ENCODE results near the gene GPR146.

The GPR146 gene

GRCh38 chr7:1092806-1093501 is 48.6 kb downstream of the GPR146 start:
- DNase-seq (ENCODE audit: low read depth in 2 of 2) = no peak

DNA sequence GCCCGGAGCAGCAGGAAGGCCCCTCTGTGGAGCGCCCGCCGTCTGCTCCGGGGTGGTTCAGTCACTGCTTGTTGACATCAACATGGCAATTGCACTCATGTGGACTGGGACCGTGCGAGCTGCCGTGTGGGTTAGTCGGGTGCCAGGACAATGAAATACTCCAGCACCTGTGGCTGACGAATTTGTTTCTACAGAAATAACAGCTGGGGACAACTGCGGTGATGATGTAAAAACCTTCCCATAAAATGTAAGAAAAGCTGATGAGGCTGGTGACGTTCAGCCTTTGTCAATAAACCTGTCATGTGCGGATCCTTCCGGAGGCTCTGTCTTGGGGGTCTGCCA is 49.1 kb downstream of the GPR146 start:
- DNase-seq (ENCODE audit: low read depth in 2 of 2) = no peak

DNA sequence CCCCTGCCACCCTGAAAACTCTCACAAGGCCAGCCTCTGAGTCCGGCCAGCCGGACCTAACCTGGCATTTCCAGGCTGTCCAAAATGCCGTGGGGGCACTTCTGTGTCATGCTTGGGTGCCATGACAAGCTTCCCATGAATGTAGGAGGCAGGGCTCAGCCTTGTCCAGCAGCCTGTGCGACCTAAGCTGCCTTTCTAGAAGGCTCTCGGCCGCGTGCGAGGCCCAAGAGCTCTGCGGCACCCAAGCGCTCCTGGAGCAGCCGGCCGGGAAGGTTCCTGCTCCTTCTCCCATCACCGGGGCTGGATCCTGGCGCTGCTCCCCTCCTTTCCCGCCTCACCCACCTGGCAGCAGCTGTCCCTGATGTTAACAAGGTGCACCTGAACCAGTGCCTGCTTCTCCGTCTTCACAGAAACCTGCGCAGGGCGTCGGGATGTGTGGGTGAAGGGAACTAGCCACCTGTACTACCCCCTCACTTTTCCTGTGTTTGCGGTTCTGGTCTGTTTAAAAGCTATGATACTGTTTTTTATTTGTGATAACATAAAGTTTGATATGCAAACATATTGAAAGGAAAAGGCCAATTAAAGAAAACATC is 49.7 kb downstream of the GPR146 start:
- DNase-seq (ENCODE audit: low read depth in 2 of 2) = no peak

DNA sequence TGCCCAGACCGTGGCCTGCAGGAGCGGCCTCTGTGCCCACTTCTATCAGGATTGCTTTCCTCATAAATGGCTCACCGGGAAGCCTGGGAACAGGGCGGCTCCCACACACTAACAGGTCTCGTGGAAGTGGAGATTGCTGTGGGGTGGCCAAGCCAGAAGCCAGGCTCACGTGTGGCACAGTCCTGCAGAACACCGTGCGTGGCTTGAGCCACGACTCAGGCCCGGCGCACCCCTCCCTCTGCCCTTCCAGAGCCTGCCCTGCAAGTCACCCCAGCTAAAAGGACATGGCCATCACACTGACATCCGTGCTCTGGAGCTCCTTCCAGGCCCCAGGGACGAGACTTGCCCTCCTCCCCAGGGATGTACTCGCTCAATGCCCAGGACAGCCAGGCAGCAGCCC is 50.5 kb downstream of the GPR146 start:
- no peak for DNase-seq (ENCODE audit: low read depth in 2 of 2)

- no peak for DNase-seq (ENCODE audit: low read depth in 2 of 2)
Measured at GRCh38 chr7:1095621-1096155, 51.3 kb downstream of the GPR146 start.

DNA sequence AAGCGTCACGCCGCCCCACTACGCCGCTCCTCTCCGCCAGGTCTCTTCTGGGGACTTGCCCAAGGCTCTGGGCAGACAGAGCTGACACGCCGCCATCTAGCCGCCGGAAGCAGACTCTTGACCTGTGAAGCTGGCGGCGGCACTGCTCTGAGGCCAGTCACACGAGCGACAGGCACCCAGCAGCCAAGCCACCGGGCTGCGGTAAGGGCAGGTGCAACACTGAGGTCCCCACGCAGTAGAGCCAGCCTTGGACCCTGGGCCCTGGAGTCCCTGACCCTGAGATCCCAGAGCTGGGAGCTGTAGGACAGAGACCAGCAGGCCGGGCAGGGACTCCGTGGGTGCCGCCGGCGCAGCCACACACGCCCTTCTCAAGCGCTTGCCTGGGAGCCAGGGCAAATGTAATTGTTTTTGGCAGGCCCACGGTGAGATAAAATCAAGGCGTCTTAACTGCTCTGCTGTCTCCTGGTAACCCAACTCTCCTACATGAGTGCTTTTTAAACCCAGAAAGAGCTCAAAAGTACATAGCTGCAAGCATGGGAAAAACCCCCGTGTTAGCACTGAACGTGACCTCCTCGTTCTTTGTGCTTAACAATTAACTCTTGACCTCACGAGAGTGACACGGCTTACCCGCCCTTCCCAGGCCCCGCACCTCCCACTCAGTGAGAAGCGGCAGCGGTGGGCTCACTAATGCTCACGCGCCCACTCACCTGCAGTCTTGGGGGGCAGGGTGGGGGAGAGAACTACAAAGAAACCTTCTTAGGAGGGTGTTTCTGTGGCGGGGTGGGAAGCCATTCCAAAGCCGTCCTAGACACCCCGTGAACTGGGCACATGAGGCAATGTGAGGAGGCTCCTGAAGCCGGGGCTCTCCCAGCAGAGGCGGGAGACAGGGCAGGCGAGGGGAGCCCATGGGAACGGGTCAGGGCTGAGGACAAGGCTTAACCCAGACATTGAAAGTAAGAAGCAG is 52.1 kb downstream of the GPR146 start:
- no peak for DNase-seq (ENCODE audit: low read depth in 2 of 2)

DNA sequence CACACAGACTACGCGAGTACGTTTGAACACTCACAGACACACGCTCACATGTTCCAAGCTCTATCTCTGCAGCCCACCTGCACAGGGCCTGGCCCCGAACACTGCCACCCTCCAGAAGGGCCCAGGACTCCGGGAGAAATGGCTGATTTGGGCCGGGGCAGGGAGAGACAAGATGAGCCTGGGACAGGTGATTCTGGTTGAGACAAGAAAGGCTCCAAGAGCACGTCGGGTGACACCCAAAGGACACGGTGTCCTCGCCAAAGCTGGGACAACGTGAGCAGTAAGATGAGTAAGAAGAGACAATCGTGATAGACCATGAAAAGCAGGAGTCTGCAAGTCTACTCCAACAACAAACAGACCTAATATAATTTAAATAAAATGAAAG is 52.8 kb downstream of the GPR146 start:
- DNase-seq (ENCODE audit: low read depth in 2 of 2) = no peak

GRCh38 chr7:1098243-1099153 is 54.2 kb downstream of the GPR146 start:
- no peak for DNase-seq (ENCODE audit: low read depth in 2 of 2)

DNA sequence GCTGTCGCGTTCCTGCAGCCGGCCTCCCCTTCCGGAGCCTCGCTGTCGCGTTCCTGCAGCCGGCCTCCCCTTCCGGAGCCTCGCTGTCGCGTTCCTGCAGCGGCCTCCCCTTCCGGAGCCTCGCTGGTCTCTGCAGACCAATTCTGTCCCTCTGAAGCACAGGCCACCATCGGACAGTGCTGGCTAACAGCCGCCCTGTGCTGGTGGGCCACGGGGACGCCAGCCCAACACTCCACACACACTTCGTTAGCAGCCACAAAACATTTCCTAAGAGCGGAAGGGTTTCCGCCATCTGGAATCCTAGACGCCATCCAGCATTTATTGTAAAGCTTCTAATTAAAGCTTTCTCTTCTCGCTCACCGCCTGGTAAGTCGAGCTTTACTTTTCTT is 54.8 kb downstream of the GPR146 start:
- DNase-seq (ENCODE audit: low read depth in 2 of 2) = no peak

GRCh38 chr7:1099637-1100036 is 55.3 kb downstream of the GPR146 start:
- no peak for DNase-seq (ENCODE audit: low read depth in 2 of 2)

DNA sequence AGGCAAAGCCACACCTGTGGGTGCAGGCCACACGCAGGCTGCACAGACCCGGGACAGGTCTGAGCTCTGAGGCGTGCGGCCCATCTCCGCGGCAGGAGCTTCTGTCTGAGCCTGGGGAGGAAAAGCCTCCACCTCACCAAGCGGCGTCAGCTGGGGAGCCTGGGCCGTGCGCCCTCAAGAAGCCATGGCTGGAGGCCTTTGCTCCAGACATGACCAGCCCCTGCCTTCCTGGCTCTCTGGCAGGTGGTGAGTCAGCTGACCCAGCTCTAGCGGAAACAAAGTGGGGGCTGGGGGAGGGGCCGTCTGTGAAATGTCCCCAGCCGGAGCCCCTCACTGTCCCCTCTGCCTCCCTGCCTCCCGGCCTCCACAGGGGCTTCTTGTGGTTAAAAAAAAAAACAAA is 56.0 kb downstream of the GPR146 start:
- DNase-seq (ENCODE audit: low read depth in 2 of 2) = no peak

- DNase-seq (ENCODE audit: low read depth in 2 of 2) = no peak
Measured at GRCh38 chr7:1100834-1101562, 56.7 kb downstream of the GPR146 start.

- no peak for DNase-seq (ENCODE audit: low read depth in 2 of 2)
Measured at GRCh38 chr7:1101563-1102431, 57.5 kb downstream of the GPR146 start.

DNA sequence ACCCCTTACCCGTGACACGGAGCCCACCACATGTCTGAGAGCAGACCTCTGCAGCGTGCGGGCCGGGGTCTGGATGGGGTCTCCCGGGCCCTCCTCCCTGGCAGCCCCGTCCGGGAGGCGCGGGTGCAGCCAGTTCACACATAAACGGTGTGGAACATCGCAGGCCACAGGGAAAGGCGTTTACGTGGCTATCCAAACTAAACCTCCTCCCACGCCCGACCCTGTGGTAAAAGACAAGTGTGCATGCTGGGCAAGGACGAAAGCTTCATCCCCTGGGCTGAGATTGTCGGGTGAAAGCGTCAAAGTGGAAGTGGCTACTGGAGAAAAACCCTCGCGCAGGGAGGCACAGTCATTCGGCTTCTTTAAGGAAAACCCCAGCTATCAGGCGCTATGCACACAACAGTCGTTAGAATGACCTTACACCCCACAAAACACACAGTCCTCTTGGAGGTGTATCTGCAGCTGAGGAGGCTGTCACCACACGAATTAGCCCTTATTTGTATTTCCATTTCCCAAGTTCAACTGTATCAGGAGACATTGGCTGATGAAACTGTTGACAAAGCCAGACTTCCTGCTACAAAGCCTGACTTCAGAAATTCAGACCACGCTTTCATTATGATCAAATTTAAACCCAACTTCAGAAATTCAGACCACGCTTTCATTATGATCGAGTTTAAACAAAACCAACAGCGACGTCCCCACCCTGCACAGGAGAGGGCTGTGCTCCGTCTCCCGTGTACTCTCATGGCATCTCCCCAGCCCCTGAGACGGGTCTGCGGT is 58.9 kb downstream of the GPR146 start:
- no peak for DNase-seq (ENCODE audit: low read depth in 2 of 2)

GRCh38 chr7:1103789-1104515 is 59.6 kb downstream of the GPR146 start:
- no peak for DNase-seq (ENCODE audit: low read depth in 2 of 2)

DNA sequence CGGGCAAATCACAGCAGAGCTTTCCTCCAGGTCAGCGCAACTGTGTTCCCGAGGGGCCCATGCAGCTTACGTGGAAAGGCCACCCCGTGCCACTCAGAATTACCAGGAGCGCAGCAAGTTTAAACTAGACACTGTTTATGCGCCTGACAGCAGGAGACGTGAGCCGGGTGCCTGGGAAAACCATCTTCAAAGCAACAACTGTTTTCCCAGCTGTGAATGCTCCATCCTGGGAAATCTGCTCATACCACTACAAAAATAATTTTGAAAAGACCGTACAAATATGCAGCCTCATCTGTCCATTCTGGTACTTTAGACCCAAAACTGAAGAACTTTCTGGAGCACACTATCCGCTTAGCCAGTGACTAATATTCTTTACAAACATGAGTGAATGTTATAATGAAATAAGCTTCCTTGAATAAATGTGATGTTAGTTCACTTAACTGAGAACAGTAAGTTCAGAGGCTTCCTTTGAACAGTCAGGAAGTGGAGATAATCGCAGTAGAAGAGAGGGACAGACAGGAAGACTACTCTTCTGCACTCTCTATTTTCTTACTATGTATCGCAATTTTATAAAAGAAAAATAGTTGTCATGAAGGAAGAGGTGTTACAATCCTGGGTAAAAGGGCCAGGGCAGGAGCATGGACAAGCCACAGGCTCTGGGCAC is 60.3 kb downstream of the GPR146 start:
- no peak for DNase-seq (ENCODE audit: low read depth in 2 of 2)

- no peak for DNase-seq (ENCODE audit: low read depth in 2 of 2)
Measured at GRCh38 chr7:1105189-1105588, 60.8 kb downstream of the GPR146 start.

Data from activated CD8-positive, alpha-beta memory T cell treated with anti-CD3 and anti-CD28 coated beads for 4 hours (primary cell).